Measurements from ENCODE around the gene CCSER2. TPM values are rescaled to one million over a fixed set of nuclear protein-coding genes. Genes with fewer than 3 reads are reported as not detected.
A peak's percentile ranks its signal among the peaks of the same experiment; 100 is the strongest.

Gene CCSER2
- total and polyA plus RNA-seq, 2 experiments from 2014 or later = 30.6 to 76.8 TPM

GRCh38 chr10:84329196-84329611 lies 815 bp downstream of the CCSER2 start:
- Histone ChIP-seq H3K9ac (peak overlapping the region; percentile 92), H3K27ac (peak overlapping the region; percentile 75), H3K27me3 (replicated peaks; ENCODE audit: insufficient read depth) (no peaks in the 10 kb centered on the region), H3K79me2 (ENCODE audit: insufficient read depth) (peaks cover 53% of the 10 kb centered on the region), H3K4me3 (peak overlapping the region; percentile 93), H3K9me3 (ENCODE audit: low read depth) (no peaks in the 10 kb centered on the region), H4K20me1 (ENCODE audit: insufficient read depth) (peaks cover 15% of the 10 kb centered on the region), H3K4me1 (ENCODE audit: insufficient read depth) (peaks cover 16% of the 10 kb centered on the region), H3K4me2 (ENCODE audit: unreplicated experiment) (peak overlapping the region; percentile 88), H2AFZ (peak overlapping the region; percentile 81), H3K9me2 (ENCODE audit: insufficient read depth) (no peaks in the 10 kb centered on the region), H3K36me3 (ENCODE audit: low read depth) (no peaks in the 10 kb centered on the region), H3F3A (ENCODE audit: insufficient read depth) (no peaks in the 10 kb centered on the region)
- TF ChIP-seq EZH2 (IDR thresholded peaks at IDR 0.05; ENCODE audit: insufficient read depth, poor library complexity, severe bottlenecking) (no peak), EZH2phosphoT487 (IDR thresholded peaks at IDR 0.05; ENCODE audit: insufficient read depth, low read depth) (no peak)
- DNase-seq = peak; percentile 76
- 1% methylated on average over 6 of the region's 6 CpGs for WGBS, 2 experiments (ENCODE audit: low coverage in 1 of 2, low lambda C conversion rate in 2 of 2, missing lambda C conversion rate in 2 of 2)
- in situ Hi-C loops (cut with MboI) = no loop called here

GRCh38 chr10:84329986-84330651 lies 1.7 kb downstream of the CCSER2 start:
- Histone ChIP-seq H3K9me2 (ENCODE audit: insufficient read depth) (no peaks in the 10 kb centered on the region), H3K4me2 (ENCODE audit: unreplicated experiment) (peak overlapping the region; percentile 88), H4K20me1 (ENCODE audit: insufficient read depth) (peaks cover 15% of the 10 kb centered on the region), H3K27me3 (replicated peaks; ENCODE audit: insufficient read depth) (no peaks in the 10 kb centered on the region), H3K4me3 (peak overlapping the region; percentile 93), H3K27ac (peak overlapping the region; percentile 75; the same call in 1 of the 2 replicates), H3K9ac (peak overlapping the region; percentile 92), H3F3A (ENCODE audit: insufficient read depth) (no peaks in the 10 kb centered on the region), H3K4me1 (ENCODE audit: insufficient read depth) (peaks cover 16% of the 10 kb centered on the region), H3K79me2 (ENCODE audit: insufficient read depth) (peaks cover 62% of the 10 kb centered on the region), H3K9me3 (ENCODE audit: low read depth) (no peaks in the 10 kb centered on the region), H3K36me3 (ENCODE audit: low read depth) (no peaks in the 10 kb centered on the region), H2AFZ (no peak overlapping the region)
- in situ Hi-C loops (cut with MboI) = no loop called here
- DNase-seq = no peak
- TF ChIP-seq EZH2 (IDR thresholded peaks at IDR 0.05; ENCODE audit: insufficient read depth, poor library complexity, severe bottlenecking) = no peak
- TF ChIP-seq EZH2phosphoT487 (IDR thresholded peaks at IDR 0.05; ENCODE audit: insufficient read depth, low read depth) = no peak
- 86 to 89% methylated on average over 7 of the region's 7 CpGs for WGBS, 2 experiments (ENCODE audit: low coverage in 1 of 2, low lambda C conversion rate in 2 of 2, missing lambda C conversion rate in 2 of 2)

DNA sequence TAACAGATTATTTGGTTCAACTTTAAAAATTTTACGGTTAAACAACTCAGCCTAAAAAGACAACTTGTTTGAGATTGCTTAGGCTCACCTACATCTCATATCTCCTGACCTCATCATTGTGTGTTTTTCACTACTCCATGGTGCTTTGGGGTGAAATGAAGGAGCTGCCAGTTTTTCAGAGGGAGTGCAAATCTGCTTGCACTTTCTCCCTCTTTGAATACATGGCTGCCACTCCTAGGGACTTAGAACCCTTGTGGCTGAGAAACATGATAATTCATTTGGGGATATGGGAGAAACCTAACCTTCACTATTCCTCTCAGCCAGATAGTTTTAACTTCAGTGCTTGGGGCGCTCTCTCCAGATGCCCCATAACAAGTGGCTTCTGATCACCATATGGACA lies 2.7 kb downstream of the CCSER2 start:
- H3F3A ChIP-seq (ENCODE audit: insufficient read depth) = 0 out of 2 replicates have a peak, but pooled peaks cover under 1% of the 10 kb centered on the region
- H3K27me3 ChIP-seq (replicated peaks; ENCODE audit: insufficient read depth) = no peaks in the 10 kb centered on the region
- peaks cover 16% of the 10 kb centered on the region for H3K4me1 ChIP-seq (ENCODE audit: insufficient read depth)
- peaks cover 21% of the 10 kb centered on the region for H4K20me1 ChIP-seq (ENCODE audit: insufficient read depth)
- TF ChIP-seq EZH2phosphoT487 (IDR thresholded peaks at IDR 0.05; ENCODE audit: insufficient read depth, low read depth) = no peak
- TF ChIP-seq EZH2 (IDR thresholded peaks at IDR 0.05; ENCODE audit: insufficient read depth, poor library complexity, severe bottlenecking) = no peak
- no peaks in the 10 kb centered on the region for H3K9me2 ChIP-seq (ENCODE audit: insufficient read depth)
- no peak overlapping the region for H2AFZ ChIP-seq
- no peak overlapping the region for H3K4me2 ChIP-seq (ENCODE audit: unreplicated experiment)
- DNase-seq = no peak
- in situ Hi-C loops (cut with MboI) = no loop called here
- no peak overlapping the region for H3K9ac ChIP-seq
- peaks cover 72% of the 10 kb centered on the region for H3K79me2 ChIP-seq (ENCODE audit: insufficient read depth)
- no peaks in the 10 kb centered on the region for H3K9me3 ChIP-seq (ENCODE audit: low read depth)
- H3K36me3 ChIP-seq (ENCODE audit: low read depth) = no peaks in the 10 kb centered on the region
- WGBS, 2 experiments (ENCODE audit: low coverage in 1 of 2, low lambda C conversion rate in 2 of 2, missing lambda C conversion rate in 2 of 2) = 98% methylated on average over 2 of the region's 2 CpGs
- H3K27ac ChIP-seq = no peak overlapping the region
- H3K4me3 ChIP-seq = no peak overlapping the region

- Histone ChIP-seq H3K4me1 (ENCODE audit: insufficient read depth) (peaks cover 37% of the 10 kb centered on the region), H3K9me2 (ENCODE audit: insufficient read depth) (no peaks in the 10 kb centered on the region), H3K9me3 (ENCODE audit: low read depth) (no peaks in the 10 kb centered on the region), H3K4me2 (ENCODE audit: unreplicated experiment) (no peak overlapping the region), H3K27me3 (replicated peaks; ENCODE audit: insufficient read depth) (no peaks in the 10 kb centered on the region), H3K27ac (no peak overlapping the region), H3K9ac (no peak overlapping the region), H4K20me1 (ENCODE audit: insufficient read depth) (peaks cover 30% of the 10 kb centered on the region), H3K79me2 (ENCODE audit: insufficient read depth) (peaks cover 99% of the 10 kb centered on the region), H2AFZ (no peak overlapping the region), H3K36me3 (ENCODE audit: low read depth) (no peaks in the 10 kb centered on the region), H3F3A (ENCODE audit: insufficient read depth) (peaks cover 19% of the 10 kb centered on the region), H3K4me3 (no peak overlapping the region)
- TF ChIP-seq EZH2phosphoT487 (IDR thresholded peaks at IDR 0.05; ENCODE audit: insufficient read depth, low read depth) (no peak), EZH2 (IDR thresholded peaks at IDR 0.05; ENCODE audit: insufficient read depth, poor library complexity, severe bottlenecking) (no peak)
- in situ Hi-C loops (cut with MboI) = no loop called here
- 94 to 95% methylated on average over 2 of the region's 2 CpGs for WGBS, 2 experiments (ENCODE audit: low coverage in 1 of 2, low lambda C conversion rate in 2 of 2, missing lambda C conversion rate in 2 of 2)
- peak; percentile 38 for DNase-seq
Measured at GRCh38 chr10:84333864-84334451, 5.6 kb downstream of the CCSER2 start.
